ENCODE results near the gene PEMT.
A peak's percentile ranks its signal among the peaks of the same experiment; 100 is the strongest.
"Not testable (repeated sequence)": the region's sequence is repeated elsewhere in the genome, so short reads cannot be mapped to it uniquely, and the experiment has no call there.

PEMT gene

GRCh38 chr17:17481860-17482259 lies 109.6 kb downstream of the PEMT start:
- no peak for DNase-seq

GRCh38 chr17:17480593-17481148 lies 110.8 kb downstream of the PEMT start:
- no peak for DNase-seq

GRCh38 chr17:17479209-17479608 lies 112.3 kb downstream of the PEMT start:
- no peak for DNase-seq

DNA sequence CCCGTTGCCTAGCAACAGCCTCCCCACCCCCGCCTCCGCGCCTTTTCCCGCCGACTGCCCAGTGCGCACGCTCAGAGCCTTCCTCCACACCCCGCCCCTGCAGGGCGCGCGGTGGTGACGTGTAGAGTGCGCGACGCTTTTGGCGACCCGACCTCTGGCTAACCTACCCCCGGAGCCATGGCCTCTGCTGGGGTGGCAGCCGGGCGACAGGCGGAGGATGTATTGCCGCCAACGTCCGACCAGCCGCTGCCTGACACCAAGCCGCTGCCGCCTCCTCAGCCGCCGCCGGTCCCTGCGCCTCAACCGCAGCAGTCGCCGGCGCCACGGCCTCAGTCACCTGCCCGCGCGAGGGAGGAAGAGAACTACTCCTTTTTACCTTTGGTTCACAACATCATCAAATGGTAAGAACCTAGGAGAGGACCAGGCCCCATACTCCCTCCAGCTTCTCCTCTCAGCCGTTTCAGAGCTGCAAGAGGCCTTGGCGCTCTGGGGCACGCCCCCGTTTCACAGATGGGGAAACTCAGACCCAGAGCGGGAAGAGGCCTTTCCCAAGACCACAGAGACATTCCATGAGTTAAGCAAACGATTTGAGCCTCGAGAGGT lies 114.5 kb downstream of the PEMT start, which contains the start of gene MED9:
Gene MED9, plus strand, starts transcription at position 136 of the 603 bp plus-strand sequence. Its CDS starts 42 bp downstream, at position 178.
- DNase-seq, result peak; percentile 96 to 98 (median 98)

GRCh38 chr17:17474341-17474740 lies 117.2 kb downstream of the PEMT start:
- no peak for DNase-seq

GRCh38 chr17:17472333-17472920 lies 119.1 kb downstream of the PEMT start:
- DNase-seq, result no peak

DNA sequence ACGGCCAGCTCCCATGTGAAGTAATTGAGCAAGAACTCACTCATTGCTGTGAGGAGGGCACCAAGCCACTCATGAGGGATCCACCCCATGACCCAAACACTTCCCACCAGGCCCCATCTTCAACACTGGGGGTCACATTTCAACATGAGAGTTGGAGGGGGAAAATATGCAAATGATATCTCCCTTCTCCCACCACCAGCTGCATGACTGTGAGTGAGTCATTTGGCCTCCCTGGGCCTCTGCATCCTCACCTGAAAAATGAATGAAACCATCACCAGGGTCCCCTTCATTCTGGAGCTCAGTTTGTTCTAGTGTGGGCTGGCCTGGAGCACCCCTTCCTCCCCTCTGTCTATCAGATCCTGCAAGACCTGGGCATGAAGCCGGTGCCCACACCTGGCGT lies 121.5 kb downstream of the PEMT start:
- peak in 2 of 4 experiments; percentile 45 to 48 for DNase-seq

GRCh38 chr17:17469358-17469757 lies 122.2 kb downstream of the PEMT start:
- no peak for DNase-seq

- no peak for DNase-seq
Observed at GRCh38 chr17:17468217-17469010, 123.1 kb downstream of the PEMT start.

DNA sequence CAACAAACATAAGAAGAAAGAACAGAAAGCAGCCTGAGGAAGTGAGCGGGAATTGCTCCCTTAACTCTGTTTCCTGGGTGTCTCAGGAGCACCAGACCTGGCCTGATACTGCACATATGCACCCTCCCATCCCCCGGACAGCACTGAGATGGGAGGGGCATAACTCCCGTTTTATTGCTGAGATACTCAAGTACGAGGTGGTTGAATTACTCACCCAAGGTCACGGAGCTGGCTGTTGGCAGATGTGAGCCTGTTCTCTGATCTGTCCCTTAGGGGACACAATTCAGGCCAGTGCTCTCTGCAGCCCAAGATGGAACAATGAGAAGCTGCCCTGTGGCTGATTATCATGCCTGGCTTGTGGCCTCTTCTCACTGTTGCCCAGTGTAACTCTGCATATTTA lies 123.8 kb downstream of the PEMT start:
- no peak for DNase-seq

GRCh38 chr17:17467016-17467415 lies 124.5 kb downstream of the PEMT start:
- no peak for DNase-seq

DNA sequence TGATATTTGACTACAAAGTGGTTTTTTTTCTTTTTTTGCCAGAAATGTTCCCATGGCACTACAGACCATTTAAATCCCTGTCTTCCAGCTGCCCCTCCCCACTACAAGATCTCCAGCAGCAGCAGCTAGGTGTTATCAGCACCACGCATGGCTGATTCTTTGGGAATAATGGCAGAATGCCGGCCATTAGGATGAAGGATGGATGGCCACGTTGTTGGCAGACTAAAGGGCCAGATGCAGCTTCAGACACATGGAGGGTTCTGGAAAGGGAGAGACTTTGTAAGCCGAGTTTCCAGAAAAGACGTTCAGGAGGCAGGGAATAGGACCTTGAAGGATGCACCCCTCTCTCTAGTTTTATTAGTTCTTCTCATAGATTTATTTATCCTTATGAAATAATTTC lies 125.0 kb downstream of the PEMT start:
- DNase-seq, result no peak

DNA sequence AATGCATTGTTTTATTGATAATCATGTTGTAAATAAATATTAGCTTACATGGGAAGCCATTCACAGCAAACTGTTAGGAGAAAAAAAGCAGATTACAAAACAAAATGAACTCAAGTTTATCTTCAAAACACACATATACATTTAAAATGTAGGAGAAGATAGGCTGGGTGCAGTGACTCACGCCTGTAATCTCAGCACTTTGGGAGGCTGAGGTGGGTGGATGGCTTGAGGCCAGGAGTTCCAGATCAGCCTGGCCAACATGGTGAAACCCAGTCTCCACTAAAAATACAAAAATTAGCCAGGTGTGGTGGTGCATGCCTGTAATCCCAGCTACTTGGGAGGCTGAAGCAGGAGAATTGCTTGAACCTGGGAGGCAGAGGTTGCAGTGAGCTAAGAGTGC lies 125.6 kb downstream of the PEMT start:
- DNase-seq, result not testable (repeated sequence)

DNA sequence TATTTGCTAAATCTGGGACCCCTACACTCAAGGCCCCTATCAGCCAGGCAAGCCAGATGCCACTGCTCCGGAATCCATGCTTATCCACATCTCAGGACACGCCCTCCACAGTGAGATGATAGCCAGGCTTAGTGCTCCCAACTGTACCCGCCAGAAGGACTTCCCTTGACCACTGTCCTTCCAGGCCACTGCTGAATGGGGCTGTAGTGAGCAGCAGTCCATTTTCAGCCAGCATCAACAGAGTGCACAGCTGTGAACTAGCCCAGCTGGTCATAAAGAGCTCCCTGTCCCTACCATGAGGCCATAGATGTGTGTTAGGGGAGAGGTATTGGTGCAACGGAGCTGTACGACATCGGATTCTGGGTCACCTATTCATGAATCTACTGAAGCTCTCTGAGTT lies 127.7 kb downstream of the PEMT start:
- no peak for DNase-seq

- DNase-seq, result no peak
Observed at GRCh38 chr17:17462048-17462824, 129.3 kb downstream of the PEMT start.

DNA sequence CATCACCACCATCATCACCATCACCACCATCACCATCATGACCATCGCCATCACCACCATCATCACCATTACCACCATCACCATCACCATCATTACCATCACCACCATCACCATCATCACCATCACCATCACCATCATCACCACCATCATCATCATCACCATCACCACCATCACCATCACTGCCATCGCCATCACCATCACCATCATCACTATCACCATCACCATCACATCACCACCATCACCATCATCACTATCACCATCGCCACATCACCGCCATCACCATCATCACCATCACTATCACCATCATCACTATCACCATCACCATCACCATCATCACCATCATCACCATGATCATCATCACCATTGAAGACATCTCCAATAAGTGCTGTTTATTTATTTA lies 131.5 kb downstream of the PEMT start:
- DNase-seq, result no peak

GRCh38 chr17:17457680-17458079 lies 133.8 kb downstream of the PEMT start:
- no peak for DNase-seq

DNA sequence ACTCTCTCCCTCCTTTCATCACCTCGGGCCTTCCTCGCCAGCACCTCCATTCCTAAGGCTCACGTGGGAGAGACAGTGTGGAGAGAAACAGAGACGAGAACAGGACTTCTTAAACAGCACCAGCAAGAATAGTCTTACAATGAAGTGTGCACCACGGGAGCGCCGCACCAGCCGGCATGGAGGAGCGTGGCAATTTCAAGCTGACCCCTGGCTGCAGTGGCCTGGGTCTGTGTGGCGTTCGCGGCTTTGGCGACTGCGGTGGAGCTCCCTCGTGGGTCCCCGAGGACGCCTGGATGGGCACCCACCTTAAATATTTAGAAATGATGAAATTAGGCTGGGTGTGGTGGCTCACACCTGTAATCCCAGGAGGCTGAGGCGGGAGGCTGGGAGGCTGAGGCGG lies 135.3 kb downstream of the PEMT start:
- no peak for DNase-seq

Data from suppressor macrophage (primary cell).